PC-9 (cell line): Measurements from ENCODE around the gene SESN3. TPM values are rescaled to one million over a fixed set of nuclear protein-coding genes. Genes with fewer than 3 reads are reported as not detected.

Source experiments
- BruUV-seq: library from RNA; stranded (reverse); fragments of 400-500 nt; replicated peaks from 2 replicates; lab custom pipeline; 2021; lab: Mats Ljungman, UMichigan
- CTCF ChIA-PET: fragments of 300-600 bp; sonication (Branson Sonifier 250); formaldehyde crosslinking; loops from one replicate; lab custom pipeline; 2022; ENCODE audit warnings: antibody characterized with exemption; lab: Charles Lee
- POLR2A ChIA-PET: fragments of 300-600 bp; sonication (Branson Sonifier 250); formaldehyde crosslinking; loops from one replicate; lab custom pipeline; 2022; ENCODE audit warnings: antibody characterized with exemption; ENCODE audit not compliant: unreplicated experiment; lab: Charles Lee
- DNase-seq, 2 experiments: peaks; one replicate each; pipeline versions ENCODE4 v3.0.0 to v3.0.0-alpha.2; 2015 to 2022; ENCODE audit warnings: mixed read lengths in 1 of 2
- H2AFZ ChIP-seq: fragments of 200-600 bp; sonication (generic); 2 replicates; pipeline ENCODE4 v1.8.1; 2017; ENCODE audit warnings: antibody characterized with exemption
- H3F3A ChIP-seq: fragments of 200-600 bp; sonication (generic); 2 replicates; pipeline ENCODE4 v1.8.1; 2017; ENCODE audit warnings: antibody characterized with exemption, mild to moderate bottlenecking, low read depth; ENCODE audit not compliant: insufficient read depth
- H3K27ac ChIP-seq: fragments of 200-600 bp; sonication (generic); 2 replicates; pipeline ENCODE4 v1.6.1; 2016; ENCODE audit warnings: mixed run types
- H3K27me3 ChIP-seq: fragments of 200-600 bp; sonication (generic); 2 replicates; pipeline ENCODE4 v1.6.1; 2016; ENCODE audit warnings: low read depth, mixed run types; ENCODE audit not compliant: insufficient read depth
- H3K36me3 ChIP-seq: fragments of 200-600 bp; sonication (generic); 2 replicates; pipeline ENCODE4 v1.6.1; 2016; ENCODE audit warnings: low read depth, mixed run types
- H3K4me1 ChIP-seq: fragments of 200-600 bp; sonication (generic); replicated peaks from 2 replicates; pipeline ENCODE4 v1.6.1; 2016; ENCODE audit warnings: mixed run types; ENCODE audit not compliant: insufficient read depth
- H3K4me2 ChIP-seq: fragments of 200-600 bp; sonication (generic); 2 replicates; pipeline ENCODE4 v1.6.1; 2017; ENCODE audit warnings: mixed run types
- H3K4me3 ChIP-seq: fragments of 200-600 bp; sonication (generic); 2 replicates; pipeline ENCODE4 v1.6.1; 2016; ENCODE audit warnings: mixed run types
- H3K79me2 ChIP-seq: fragments of 200-600 bp; sonication (generic); 2 replicates; pipeline ENCODE4 v1.6.1; 2017; ENCODE audit warnings: low read depth, mixed run types
- H3K9me2 ChIP-seq: fragments of 200-600 bp; sonication (generic); 2 replicates; pipeline ENCODE4 v1.8.1; 2017; ENCODE audit warnings: mild to moderate bottlenecking; ENCODE audit not compliant: insufficient read depth
- H3K9me3 ChIP-seq: fragments of 200-600 bp; sonication (generic); 2 replicates; pipeline ENCODE4 v1.8.1; 2016; ENCODE audit warnings: low read depth; ENCODE audit not compliant: insufficient read depth
- H4K20me1 ChIP-seq: fragments of 200-600 bp; sonication (generic); 2 replicates; pipeline ENCODE4 v1.8.1; 2017; ENCODE audit not compliant: insufficient read depth
- CTCF ChIP-seq: fragments of 200-600 bp; sonication (generic); conservative IDR thresholded peaks from 2 replicates; pipeline ENCODE4 v1.6.1; 2017; ENCODE audit warnings: mixed run types, antibody characterized with exemption, mild to moderate bottlenecking, moderate library complexity
- EZH2 ChIP-seq: fragments of 200-600 bp; sonication (generic); IDR thresholded peaks from 2 replicates; pipeline ENCODE4 v1.8.0; 2017; ENCODE audit warnings: antibody characterized with exemption, low read depth
- intact Hi-C: fragments of 100-400 bp; cut with micrococcal nuclease; formaldehyde crosslinking; loops from one replicate; pipeline ENCODE4 v1.10.0; 2022; ENCODE audit not compliant: unreplicated experiment
- total RNA-seq: library from RNA; stranded (reverse); gene quantifications from 2 replicates; pipeline ENCODE4 v1.2.3, GENCODE V29; 2021

Gene SESN3
- total RNA-seq, 1 experiment from 2014 or later: 0.85 TPM

GRCh38 chr11:95229993-95230809, 801 bp downstream of the SESN3 start:
- intact Hi-C loops: loop anchor here (2.0 kb wide), 1 partner anchor 79 kb away; no protein-coding TSS in a partner anchor
- peak in 1 of 2 experiments; percentile 1 for DNase-seq
- no peaks in the 10 kb centered on the region for H3K79me2 ChIP-seq

GRCh38 chr11:95229199-95229992, 1.6 kb downstream of the SESN3 start:
- no peak overlapping the region for H3K27ac ChIP-seq
- no TSS peak for BruUV-seq

More at GRCh38 chr11:95229993-95230809, 801 bp downstream of the SESN3 start:
- Histone ChIP-seq H3K9me2 (no peaks in the 10 kb centered on the region), H3K36me3 (no peaks in the 10 kb centered on the region), H3K4me1 (no peaks in the 10 kb centered on the region; the same call in 1 of the 2 replicates), H3K27me3 (peaks cover 26% of the 10 kb centered on the region; the same call in 1 of the 2 replicates), H3K9me3 (no peaks in the 10 kb centered on the region), H2AFZ (peak overlapping the region; percentile 66; the same call in 1 of the 2 replicates), H3K4me3 (peak overlapping the region; percentile 52; the same call in 1 of the 2 replicates), H3K4me2 (peak overlapping the region; percentile 61), H4K20me1 (no peaks in the 10 kb centered on the region), H3K27ac (no peak overlapping the region), H3F3A (no peaks in the 10 kb centered on the region; the same call in none of the 2 replicates)
- POLR2A ChIA-PET: interaction anchor here (0.6 kb wide), 1 partner anchor 680 kb away, joined by 3 read pairs; no protein-coding TSS in a partner anchor
- CTCF ChIA-PET: interaction anchor here (0.6 kb wide), 1 partner anchor 75 kb away, joined by 3 read pairs; no protein-coding TSS in a partner anchor
- no TSS peak for BruUV-seq
- TF ChIP-seq CTCF (no peak), EZH2 (peak; percentile 59; the same call in 1 of the 2 replicates)

More at GRCh38 chr11:95229199-95229992, 1.6 kb downstream of the SESN3 start:
- Histone ChIP-seq H3K27me3 (peaks cover 26% of the 10 kb centered on the region; the same call in 1 of the 2 replicates), H3F3A (no peaks in the 10 kb centered on the region; the same call in none of the 2 replicates), H3K4me3 (peak overlapping the region; percentile 52; the same call in 1 of the 2 replicates), H3K9me3 (no peaks in the 10 kb centered on the region), H3K4me2 (peak overlapping the region; percentile 61), H4K20me1 (no peaks in the 10 kb centered on the region), H3K36me3 (no peaks in the 10 kb centered on the region), H3K4me1 (no peaks in the 10 kb centered on the region; the same call in 1 of the 2 replicates), H3K9me2 (no peaks in the 10 kb centered on the region), H2AFZ (no peak overlapping the region), H3K79me2 (no peaks in the 10 kb centered on the region)
- CTCF ChIA-PET: interaction anchor here (0.6 kb wide), 1 partner anchor 74 kb away, joined by 3 read pairs; no protein-coding TSS in a partner anchor
- TF ChIP-seq CTCF (no peak), EZH2 (no peak)
- DNase-seq: no peak
- intact Hi-C loops: no loop called here
- POLR2A ChIA-PET: no interaction called here
